ENCODE measurements around the gene COLGALT1. TPM values are rescaled to one million over a fixed set of nuclear protein-coding genes. Genes with fewer than 3 reads are reported as not detected.
"Not testable (repeated sequence)": the region's sequence is repeated elsewhere in the genome, so short reads cannot be mapped to it uniquely, and the experiment has no call there.

The COLGALT1 gene
- total RNA-seq, 2 donors from 2014 or later: 39.2 to 64.7 TPM

GRCh38 chr19:17549085-17549740 is 6.2 kb upstream of the COLGALT1 start:
- no peaks in the 10 kb centered on the region for H3K36me3 Mint-ChIP-seq
- no peaks in the 10 kb centered on the region for H3K9me3 Mint-ChIP-seq
- H3K27ac Mint-ChIP-seq: no peak overlapping the region
- ATAC-seq (no peak), DNase-seq (ENCODE audit: low spot score in 2 of 2) (no peak)

- no peaks in the 10 kb centered on the region for H3K36me3 Mint-ChIP-seq
Measured at GRCh38 chr19:17550076-17550667, 5.3 kb upstream of the COLGALT1 start.

GRCh38 chr19:17552735-17553134 is 2.7 kb upstream of the COLGALT1 start:
- H3K27ac Mint-ChIP-seq; DNase-seq (ENCODE audit: low spot score in 2 of 2); ATAC-seq; H3K36me3 Mint-ChIP-seq; H3K9me3 Mint-ChIP-seq: not testable (repeated sequence)

More at GRCh38 chr19:17550076-17550667, 5.3 kb upstream of the COLGALT1 start:
- DNase-seq (ENCODE audit: low spot score in 2 of 2): no peak
- no peaks in the 10 kb centered on the region for H3K9me3 Mint-ChIP-seq
- no peak overlapping the region for H3K27ac Mint-ChIP-seq
- no peak for ATAC-seq

GRCh38 chr19:17553256-17553655 is 2.2 kb upstream of the COLGALT1 start:
- Mint-ChIP-seq H3K27ac (no peak overlapping the region), H3K36me3 (peaks cover 8 to 10% of the 10 kb centered on the region in 2 donors), H3K9me3 (no peaks in the 10 kb centered on the region)
- no peak for DNase-seq (ENCODE audit: low spot score in 2 of 2)
- no peak for ATAC-seq

- ATAC-seq (peak; percentile 21 to 24), DNase-seq (ENCODE audit: low spot score in 2 of 2) (no peak)
- peaks cover 10 to 13% of the 10 kb centered on the region in 2 donors for H3K36me3 Mint-ChIP-seq
- peak overlapping the region in 1 of 2 donors; percentile 84 for H3K27ac Mint-ChIP-seq
- H3K9me3 Mint-ChIP-seq: no peaks in the 10 kb centered on the region
Measured at GRCh38 chr19:17554968-17555479, 425 bp upstream of the COLGALT1 start.

GRCh38 chr19:17555929-17556813 is 722 bp downstream of the COLGALT1 start:
- H3K36me3 Mint-ChIP-seq: peaks cover 14 to 19% of the 10 kb centered on the region in 2 donors
- DNase-seq (ENCODE audit: low spot score in 2 of 2) (peak; percentile 24 to 68), ATAC-seq (peak; percentile 37 to 48)
- H3K27ac Mint-ChIP-seq: peak overlapping the region; percentile 84
- H3K9me3 Mint-ChIP-seq: no peaks in the 10 kb centered on the region

GRCh38 chr19:17556995-17557394 is 1.5 kb downstream of the COLGALT1 start:
- ATAC-seq: no peak
- no peak overlapping the region for H3K27ac Mint-ChIP-seq
- peaks cover 14 to 19% of the 10 kb centered on the region in 2 donors for H3K36me3 Mint-ChIP-seq
- DNase-seq (ENCODE audit: low spot score in 2 of 2): no peak
- no peaks in the 10 kb centered on the region for H3K9me3 Mint-ChIP-seq

GRCh38 chr19:17557466-17557865 is 2.0 kb downstream of the COLGALT1 start:
- H3K9me3 Mint-ChIP-seq: no peaks in the 10 kb centered on the region
- H3K36me3 Mint-ChIP-seq: peaks cover 14 to 19% of the 10 kb centered on the region in 2 donors
- DNase-seq (ENCODE audit: low spot score in 2 of 2): no peak
- H3K27ac Mint-ChIP-seq: no peak overlapping the region
- no peak for ATAC-seq

- peak overlapping the region in 1 of 2 donors; percentile 69 for H3K27ac Mint-ChIP-seq
- H3K36me3 Mint-ChIP-seq: peaks cover 14 to 25% of the 10 kb centered on the region in 2 donors
- no peaks in the 10 kb centered on the region for H3K9me3 Mint-ChIP-seq
- ATAC-seq (no peak), DNase-seq (ENCODE audit: low spot score in 2 of 2) (no peak)
Measured at GRCh38 chr19:17560205-17560595, 4.8 kb downstream of the COLGALT1 start.

- Mint-ChIP-seq H3K27ac (peak overlapping the region; percentile 32 to 58), H3K9me3 (no peaks in the 10 kb centered on the region), H3K36me3 (peaks cover 4 to 19% of the 10 kb centered on the region in 2 donors)
- DNase-seq (ENCODE audit: low spot score in 2 of 2) (no peak), ATAC-seq (no peak)
Measured at GRCh38 chr19:17562097-17562496, 6.6 kb downstream of the COLGALT1 start.

- H3K36me3 Mint-ChIP-seq: peaks cover 4 to 17% of the 10 kb centered on the region in 2 donors
Measured at GRCh38 chr19:17562561-17562960, 7.1 kb downstream of the COLGALT1 start.

GRCh38 chr19:17564781-17565180 is 9.3 kb downstream of the COLGALT1 start:
- Mint-ChIP-seq H3K27ac (peak overlapping the region in 1 of 2 donors; percentile 81), H3K9me3 (no peaks in the 10 kb centered on the region), H3K36me3 (peaks cover 11 to 14% of the 10 kb centered on the region in 2 donors)
- DNase-seq (ENCODE audit: low spot score in 2 of 2) (no peak), ATAC-seq (no peak)

More at GRCh38 chr19:17562561-17562960, 7.1 kb downstream of the COLGALT1 start:
- no peaks in the 10 kb centered on the region for H3K9me3 Mint-ChIP-seq
- H3K27ac Mint-ChIP-seq: peak overlapping the region; percentile 32 to 58
- ATAC-seq (no peak), DNase-seq (ENCODE audit: low spot score in 2 of 2) (no peak)

- DNase-seq (ENCODE audit: low spot score in 2 of 2): no peak
- Mint-ChIP-seq H3K9me3 (no peaks in the 10 kb centered on the region), H3K27ac (no peak overlapping the region), H3K36me3 (peaks cover 6 to 7% of the 10 kb centered on the region in 2 donors)
- ATAC-seq: no peak
Measured at GRCh38 chr19:17565611-17566010, 10.2 kb downstream of the COLGALT1 start.

- no peak for DNase-seq (ENCODE audit: low spot score in 2 of 2)
- no peak for ATAC-seq
- peak overlapping the region in 1 of 2 donors; percentile 60 for H3K27ac Mint-ChIP-seq
- H3K9me3 Mint-ChIP-seq: no peaks in the 10 kb centered on the region
- H3K36me3 Mint-ChIP-seq: peaks cover 7 to 12% of the 10 kb centered on the region in 2 donors
Measured at GRCh38 chr19:17567940-17568339, 12.5 kb downstream of the COLGALT1 start.

- not testable (repeated sequence) for H3K27ac Mint-ChIP-seq; DNase-seq (ENCODE audit: low spot score in 2 of 2); ATAC-seq; H3K9me3 Mint-ChIP-seq; H3K36me3 Mint-ChIP-seq
Measured at GRCh38 chr19:17570291-17570690, 14.8 kb downstream of the COLGALT1 start.

GRCh38 chr19:17570791-17571190 is 15.3 kb downstream of the COLGALT1 start:
- peak overlapping the region in 1 of 2 donors; percentile 44 for H3K27ac Mint-ChIP-seq
- no peaks in the 10 kb centered on the region for H3K9me3 Mint-ChIP-seq
- DNase-seq (ENCODE audit: low spot score in 2 of 2): no peak
- no peak for ATAC-seq
- peaks cover 7% of the 10 kb centered on the region in 2 donors for H3K36me3 Mint-ChIP-seq

GRCh38 chr19:17572638-17573037 is 17.2 kb downstream of the COLGALT1 start:
- no peaks in the 10 kb centered on the region for H3K9me3 Mint-ChIP-seq
- DNase-seq (ENCODE audit: low spot score in 2 of 2): no peak
- no peak for ATAC-seq
- peak overlapping the region; percentile 4 to 37 for H3K27ac Mint-ChIP-seq
- H3K36me3 Mint-ChIP-seq: peaks cover 7 to 12% of the 10 kb centered on the region in 2 donors
